Left lobe of liver (tissue), 2 donors: ENCODE results near the gene CADM2. TPM values are rescaled to one million over a fixed set of nuclear protein-coding genes. Genes with fewer than 3 reads are reported as not detected.
"Not testable (repeated sequence)": the region's sequence is repeated elsewhere in the genome, so short reads cannot be mapped to it uniquely, and the experiment has no call there.

ENCODE experiments used
- ATAC-seq: fragments of 200-7000 bp; cut with Tn5 transposase; one replicate; pipeline ENCODE4 v1.9.1; 2020; ENCODE audit warnings: mild to moderate bottlenecking, moderate library complexity
- DNase-seq: peaks from one replicate; pipeline ENCODE4 v3.0.0-alpha.2; 2020; ENCODE audit warnings: low spot score
- total RNA-seq: library from RNA; stranded (reverse); gene quantifications from one replicate; pipeline ENCODE4 v1.2.1, GENCODE V29; 2021
- donor health status: DM: no; HTN: no; CAD: no; lungs with moderate emphysema.
- donor health status: DM: no; HTN: yes; CAD: no.

The CADM2 gene
- 0.08 TPM for total RNA-seq

DNA sequence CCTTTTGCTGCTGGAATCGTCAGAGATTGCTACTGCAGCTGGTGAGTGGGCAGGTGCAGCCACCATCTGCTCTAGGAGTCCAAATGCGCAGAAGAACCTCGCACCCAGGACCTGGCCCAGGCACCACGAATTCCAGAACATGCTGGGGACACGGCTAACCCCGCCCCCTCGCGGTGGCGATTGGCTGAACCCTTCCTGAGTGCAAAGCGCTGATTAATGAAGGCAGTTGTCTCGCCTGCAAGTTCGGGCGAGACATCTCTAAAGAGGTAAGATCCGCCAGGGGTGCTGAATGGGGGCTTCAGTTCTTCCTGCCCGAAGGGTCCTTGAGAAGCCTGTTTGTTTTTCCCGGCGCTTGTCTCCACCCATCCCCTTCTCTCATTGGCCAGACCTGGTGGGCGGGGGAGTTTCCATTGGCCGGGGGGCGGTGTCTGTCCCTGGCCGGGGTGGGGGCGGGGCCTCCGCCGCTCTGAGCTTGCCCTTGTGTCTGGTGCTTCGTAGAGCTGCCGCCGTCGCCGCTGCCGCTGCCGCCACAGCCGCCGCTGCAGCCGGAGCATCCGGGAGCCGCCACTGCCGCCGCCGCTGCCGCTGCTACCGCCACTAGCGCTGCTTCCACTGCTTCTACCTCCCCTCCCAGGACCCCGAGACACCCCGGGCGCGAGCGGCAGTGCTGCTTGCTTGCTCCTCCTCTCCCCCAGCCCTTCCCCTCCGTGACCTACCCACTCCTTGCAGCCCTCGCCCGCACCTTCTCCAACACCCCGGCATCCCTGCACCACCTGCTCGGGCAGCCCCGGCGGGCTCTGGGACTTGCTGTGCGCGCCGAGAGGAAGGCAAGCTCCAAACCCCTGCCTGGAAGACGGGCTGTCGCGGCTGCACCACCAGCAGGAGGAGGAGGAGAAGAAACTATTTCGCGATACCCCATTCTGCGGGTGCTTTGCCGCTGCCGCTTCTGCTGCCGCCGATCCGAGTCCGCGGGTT is at the start of gene CADM2:
TSS of gene CADM2 (plus strand) at position 495 of the 975 bp plus-strand sequence.
- ATAC-seq: peak; percentile 100
- DNase-seq: peak; percentile 86

DNA sequence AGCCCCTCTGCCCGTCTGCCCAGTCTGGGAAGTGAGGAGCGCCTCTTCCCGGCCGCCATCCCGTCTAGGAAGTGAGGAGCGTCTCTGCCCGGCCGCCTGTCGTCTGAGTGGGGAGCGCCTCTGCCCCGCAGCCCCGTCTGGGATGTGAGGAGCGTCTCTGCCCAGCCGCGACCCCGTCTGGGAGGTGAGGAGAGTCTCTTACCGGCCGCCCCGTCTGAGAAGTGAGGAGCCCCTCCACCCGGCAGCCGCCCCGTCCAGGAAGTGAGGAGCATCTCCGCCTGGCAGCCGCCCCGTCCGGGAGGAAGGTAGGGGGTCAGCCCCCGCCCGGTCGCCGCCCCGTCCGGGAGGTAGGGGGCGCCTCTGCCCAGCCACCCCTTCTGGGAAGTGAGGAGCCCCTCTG is 40.2 kb upstream of the CADM2 start:
- not testable (repeated sequence) for ATAC-seq, DNase-seq

DNA sequence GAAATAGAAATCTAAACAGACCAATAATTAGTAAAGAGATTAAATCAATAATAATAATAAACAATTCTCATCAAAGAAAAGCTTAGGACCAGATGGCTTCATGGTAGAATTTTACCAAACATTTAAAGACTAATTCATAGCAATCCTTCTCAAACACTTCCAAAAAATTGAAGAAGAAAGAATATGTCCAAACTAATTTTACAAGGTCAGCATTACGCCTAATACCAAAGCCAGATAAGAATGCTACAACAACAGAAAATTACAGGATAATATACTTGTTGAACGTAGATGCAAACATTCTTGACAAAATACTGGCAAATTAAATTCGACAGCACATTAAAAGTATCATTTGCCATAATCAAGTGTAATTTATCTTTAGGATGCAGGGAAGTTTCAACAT is 36.1 kb upstream of the CADM2 start:
- DNase-seq (no peak), ATAC-seq (no peak)

DNA sequence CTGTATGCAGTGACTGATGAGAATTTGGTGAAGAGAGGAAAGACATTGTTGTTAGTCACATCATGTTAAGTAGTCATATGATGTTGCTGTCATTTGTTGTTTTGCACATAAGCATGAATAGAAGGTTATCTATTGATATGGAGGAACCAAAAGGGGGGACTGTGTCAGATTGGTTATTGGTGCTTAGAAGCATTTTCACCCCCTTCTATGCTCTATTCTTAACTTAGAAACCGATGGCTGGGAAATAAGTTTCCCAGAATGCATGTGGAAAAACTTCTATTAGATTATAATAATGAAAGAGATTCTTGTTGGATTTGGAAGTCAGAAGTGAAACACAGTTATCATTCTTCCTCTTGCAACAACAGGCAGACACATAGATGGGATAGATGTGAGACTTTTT is 33.2 kb upstream of the CADM2 start:
- ATAC-seq: no peak
- DNase-seq: no peak

DNA sequence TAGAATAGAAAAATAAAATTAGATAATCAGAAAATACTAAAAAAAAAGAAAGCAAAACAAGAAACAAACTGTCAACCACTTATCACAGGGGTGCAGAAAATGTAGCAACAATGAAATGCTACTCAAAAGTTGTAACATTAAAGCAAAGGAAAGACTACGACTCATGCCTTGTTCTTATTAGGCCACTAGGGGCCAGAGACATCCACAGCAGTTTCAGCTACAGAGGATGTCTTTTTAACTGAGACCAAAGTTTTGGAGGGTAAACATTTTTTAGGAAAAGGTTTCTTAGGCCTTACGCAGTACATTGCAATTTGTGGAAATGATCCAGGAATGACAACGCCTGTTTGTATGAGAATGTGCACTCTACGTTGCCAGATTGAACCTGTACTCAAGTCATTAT is 15.4 kb upstream of the CADM2 start:
- DNase-seq (no peak), ATAC-seq (no peak)

DNA sequence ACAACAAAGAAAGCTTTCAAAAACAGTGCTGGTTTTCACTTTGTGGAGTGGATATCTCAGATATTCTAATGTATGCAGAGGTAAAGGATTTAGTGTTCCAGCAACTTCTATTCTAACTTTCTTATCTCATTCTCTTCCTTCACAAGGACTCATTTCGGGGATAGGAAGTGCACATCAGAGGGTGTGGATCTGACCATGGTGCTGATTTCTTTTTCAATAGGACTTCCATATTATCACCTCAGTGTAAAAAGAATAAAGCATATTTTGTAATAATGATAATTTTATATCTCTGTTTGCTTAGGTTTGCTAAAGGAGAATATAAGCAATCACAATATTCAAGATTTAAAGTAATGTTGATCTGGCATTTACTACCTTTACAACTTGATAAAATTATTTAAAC is 12.5 kb upstream of the CADM2 start:
- DNase-seq (no peak), ATAC-seq (no peak)

DNA sequence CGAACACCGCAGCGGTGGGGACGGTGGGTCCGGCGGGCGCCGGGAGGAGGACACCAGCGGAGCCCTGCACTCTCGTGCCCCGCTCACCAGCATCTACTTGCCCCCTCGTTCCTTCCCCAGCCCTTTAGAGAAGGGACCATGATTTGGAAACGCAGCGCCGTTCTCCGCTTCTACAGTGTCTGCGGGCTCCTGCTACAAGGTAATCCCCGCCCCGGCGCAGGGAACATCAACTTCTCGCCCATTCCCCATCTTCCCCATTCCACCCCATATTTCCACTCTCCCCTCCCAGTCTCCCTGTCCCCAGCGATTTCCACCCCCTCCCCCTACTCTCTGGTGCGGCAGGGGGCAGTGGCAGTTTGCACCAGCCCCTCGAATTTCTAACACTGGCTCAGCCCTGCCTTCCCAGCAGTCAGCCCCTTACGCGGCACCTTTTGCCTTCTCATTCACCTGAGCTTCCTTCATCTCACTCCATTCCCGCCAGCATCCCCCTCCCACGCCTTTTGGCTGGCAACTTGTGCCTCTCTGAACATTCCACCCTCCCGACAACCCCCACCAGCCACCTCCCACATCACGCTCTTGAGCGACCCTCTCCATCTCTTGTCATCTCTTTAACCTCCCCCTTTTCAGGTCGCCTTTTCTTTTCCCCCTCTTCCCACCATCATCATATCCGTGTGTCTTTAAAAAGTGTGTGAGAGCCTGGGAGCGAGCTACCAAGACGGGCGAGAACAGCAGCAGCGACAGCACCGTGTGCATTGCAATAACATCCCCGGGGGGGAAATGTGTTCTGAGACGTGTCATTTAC is 882 bp downstream of the CADM2 start:
- ATAC-seq (no peak), DNase-seq (no peak)

DNA sequence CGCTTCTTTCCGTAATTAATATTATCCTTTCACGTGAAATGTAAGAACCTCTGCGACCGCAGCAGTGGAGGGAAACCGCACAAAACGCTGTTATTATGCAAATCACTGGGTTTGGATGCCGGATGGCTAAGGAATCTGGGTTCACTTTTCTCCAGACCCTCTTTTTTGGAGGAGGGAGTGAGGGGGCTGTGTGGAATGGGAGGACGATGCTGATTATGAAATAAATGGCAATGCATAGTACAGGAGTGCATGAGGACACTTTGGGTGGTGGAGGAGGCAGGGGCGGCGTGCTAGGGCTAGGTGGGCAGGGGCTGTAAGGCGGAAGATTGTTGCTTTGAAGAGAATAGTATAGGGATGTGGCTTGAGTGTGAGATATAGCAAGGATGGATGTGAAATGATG is 1.8 kb downstream of the CADM2 start:
- DNase-seq (no peak), ATAC-seq (no peak)

DNA sequence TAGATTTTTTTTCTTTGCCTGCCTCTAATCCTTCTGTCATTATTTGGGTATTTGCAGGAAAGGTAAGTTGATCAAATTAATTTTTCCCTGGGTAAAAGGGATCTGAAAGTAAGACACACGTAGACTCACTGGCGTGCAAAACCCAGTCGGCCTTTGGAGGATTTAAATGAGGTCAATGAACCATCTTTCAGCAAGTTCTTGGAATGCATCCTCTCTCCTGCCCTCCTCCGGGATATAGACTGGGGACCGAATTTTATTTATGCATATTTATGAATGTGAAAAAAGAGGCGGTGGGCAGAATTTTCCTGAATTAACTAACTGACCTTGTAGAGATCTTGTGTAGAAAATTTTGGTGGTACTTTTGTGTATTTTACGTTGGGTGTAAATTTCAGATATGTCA is 2.2 kb downstream of the CADM2 start:
- DNase-seq (no peak), ATAC-seq (no peak)

DNA sequence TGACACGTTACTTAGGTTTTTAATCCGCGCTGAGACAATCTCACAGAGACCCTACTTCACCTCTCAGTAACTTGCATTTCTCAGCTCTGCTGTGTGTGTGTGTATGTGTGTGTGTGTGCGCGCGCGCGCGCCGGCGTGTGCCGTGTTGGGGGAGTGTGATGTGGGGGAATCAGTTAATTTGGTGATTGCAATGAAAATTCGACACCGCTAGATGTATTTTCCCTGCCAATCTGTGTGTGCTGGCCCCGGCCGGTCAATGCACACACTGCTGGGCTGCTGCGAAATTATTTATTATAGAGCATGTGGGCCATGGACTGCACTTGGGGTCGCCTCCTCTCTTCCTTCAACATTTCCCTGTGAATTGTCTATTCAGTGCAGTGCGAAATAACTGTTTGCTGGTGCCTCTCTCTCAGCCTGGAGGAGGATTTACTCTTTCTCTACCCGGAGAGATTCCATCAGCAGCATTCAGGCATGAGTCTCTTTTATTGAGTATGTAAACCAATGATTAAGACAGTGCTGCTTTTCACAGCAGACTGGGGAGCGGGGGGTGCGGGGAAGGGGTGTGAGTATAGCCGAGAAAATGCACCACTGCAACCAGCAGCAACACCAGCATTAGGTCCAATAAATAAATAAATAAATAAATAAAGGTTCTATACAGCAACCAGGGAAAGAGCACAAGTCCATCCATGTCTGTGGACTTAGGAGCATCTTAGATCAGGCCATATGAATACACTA is 2.9 kb downstream of the CADM2 start:
- DNase-seq (no peak), ATAC-seq (no peak)

DNA sequence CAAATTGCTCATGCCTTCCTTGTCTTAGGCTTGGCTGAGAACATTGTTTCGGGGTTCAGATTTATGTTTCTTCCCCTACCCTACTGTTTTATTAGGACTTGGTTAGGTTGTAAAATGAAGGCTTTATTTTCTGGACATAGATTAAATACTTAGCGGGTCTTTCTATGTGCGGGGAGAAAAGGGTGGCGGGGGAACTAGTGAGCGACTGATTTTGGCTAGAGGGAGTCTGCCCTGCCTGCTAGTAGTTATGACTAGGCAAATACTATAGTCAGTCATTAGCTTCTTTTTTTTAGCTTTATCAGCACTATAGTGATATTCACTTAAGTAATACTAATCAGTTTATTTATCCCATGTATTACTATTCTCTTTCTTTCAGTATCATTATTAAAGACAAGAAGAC is 3.6 kb downstream of the CADM2 start:
- no peak for DNase-seq

DNA sequence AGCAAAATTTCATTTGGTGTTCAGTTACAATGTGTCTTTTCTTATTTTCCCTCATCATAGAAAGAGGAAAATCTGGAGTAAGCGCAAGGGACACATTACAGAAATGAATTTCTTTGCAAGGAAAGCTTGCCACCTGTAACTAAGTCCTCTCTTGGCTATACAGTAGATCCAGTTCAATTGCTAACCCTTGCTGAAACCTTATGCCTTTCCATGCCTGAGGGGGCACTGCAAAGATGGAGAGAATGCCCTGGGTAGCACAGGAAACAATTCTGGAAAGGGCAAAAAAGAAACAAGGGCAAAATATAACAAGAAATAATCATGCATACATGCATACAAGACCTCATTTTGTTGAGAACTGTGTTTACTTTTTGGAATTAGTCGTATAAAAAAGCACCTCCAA is 4.3 kb downstream of the CADM2 start:
- DNase-seq (no peak), ATAC-seq (no peak)

More for the DNA sequence above, 3.6 kb downstream of the CADM2 start:
- no peak for ATAC-seq

DNA sequence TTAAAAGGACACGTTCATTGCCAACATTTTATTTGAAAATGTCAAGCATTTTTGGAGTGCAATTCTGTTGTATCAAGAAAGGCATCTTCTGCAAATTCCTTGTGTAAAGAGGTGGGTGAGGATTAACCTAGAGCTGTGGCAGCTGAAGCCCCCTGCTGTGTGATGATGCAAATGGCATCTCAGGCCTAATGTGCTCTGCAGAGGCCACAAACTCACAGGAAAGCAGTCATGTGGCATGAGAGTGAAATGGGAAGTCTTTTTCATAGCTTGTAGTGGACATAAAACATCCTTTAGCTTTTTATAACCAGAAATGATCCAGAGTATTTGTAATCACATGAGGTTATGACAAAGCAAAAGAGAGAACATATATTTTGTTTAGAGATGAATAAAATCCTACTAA is 6.4 kb downstream of the CADM2 start:
- DNase-seq: no peak
- no peak for ATAC-seq

DNA sequence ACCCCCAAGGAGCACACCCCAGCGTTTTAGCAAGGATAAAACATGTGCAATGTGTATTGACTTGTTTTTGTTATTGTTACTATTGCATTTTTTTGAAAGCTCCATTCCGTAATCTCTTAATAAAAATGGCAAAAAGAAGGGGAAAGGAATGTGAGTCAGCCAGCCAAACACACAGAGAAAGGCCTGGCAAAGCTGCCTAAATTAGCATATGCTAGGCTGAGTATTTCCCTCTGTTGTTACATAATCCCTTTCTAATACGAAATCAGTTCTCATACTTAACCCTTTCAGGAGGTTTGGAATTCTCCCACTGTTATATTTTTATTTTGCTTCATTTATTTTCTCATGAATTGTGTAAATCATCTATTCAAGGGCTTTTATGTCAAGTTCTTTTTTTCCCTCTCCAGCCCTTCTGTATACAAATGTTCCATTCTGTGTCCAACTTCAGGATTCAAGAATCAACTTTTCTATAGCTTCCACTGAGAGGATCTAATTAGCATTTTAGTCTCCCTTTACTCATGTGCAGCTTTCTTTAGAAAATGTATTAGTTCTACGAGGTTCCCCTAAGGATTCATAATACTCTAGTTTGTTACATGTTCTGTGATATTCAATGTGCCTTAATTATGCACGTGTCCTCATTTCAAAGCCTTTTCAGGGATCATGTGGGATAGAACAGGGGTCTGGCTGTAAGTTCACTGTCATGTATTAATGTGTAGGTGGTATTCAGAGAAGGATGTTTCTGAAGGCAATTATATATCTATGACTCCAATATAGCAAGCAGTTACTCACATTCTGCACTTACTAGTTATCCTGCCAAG is 9.2 kb downstream of the CADM2 start:
- no peak for ATAC-seq

DNA sequence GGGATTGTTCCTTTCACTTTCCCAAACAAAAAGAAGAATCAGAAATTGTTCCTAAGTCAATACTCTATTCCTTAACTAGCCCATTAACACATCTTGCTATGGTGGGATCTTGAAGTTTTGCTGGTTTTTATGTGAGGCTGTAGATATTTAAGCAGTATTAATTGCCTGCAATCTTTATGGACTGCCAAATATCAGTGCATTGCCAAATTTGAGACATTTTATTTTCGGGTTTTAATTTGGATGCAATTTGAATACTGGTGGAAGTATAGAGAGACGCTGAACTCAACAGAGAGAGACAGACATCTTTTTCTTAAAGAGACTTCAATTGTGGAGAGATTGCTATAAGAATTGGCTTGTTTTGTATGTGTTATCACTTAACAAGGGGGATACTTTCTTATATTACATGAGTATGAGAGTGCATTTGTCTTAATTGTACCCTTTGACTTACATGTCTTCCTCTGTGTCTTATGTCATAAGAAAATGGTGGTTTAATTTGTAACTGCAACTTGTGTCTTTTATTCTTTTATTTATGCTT is 10.0 kb downstream of the CADM2 start:
- ATAC-seq (no peak), DNase-seq (no peak)

More for the DNA sequence above, 9.2 kb downstream of the CADM2 start:
- DNase-seq: no peak

DNA sequence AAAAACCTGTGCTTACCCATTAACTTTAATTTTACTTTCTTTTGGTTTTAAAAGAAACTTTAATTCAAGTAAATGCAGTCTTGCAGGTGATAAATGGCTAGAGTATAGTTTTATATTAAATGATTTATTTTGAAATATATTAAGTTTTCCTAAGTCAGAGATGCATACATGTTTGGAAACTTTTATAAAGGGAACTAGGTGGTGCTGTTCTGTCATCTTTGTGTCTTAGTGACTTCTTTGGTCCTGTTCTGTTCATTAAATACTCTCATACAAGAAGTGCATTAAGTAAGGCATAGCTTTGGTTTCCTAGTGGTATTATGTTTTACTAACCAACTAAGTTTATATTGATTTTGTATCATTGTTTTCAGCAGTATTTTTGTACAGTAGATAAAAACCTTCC is 15.6 kb downstream of the CADM2 start:
- DNase-seq (no peak), ATAC-seq (peak; percentile 71)

DNA sequence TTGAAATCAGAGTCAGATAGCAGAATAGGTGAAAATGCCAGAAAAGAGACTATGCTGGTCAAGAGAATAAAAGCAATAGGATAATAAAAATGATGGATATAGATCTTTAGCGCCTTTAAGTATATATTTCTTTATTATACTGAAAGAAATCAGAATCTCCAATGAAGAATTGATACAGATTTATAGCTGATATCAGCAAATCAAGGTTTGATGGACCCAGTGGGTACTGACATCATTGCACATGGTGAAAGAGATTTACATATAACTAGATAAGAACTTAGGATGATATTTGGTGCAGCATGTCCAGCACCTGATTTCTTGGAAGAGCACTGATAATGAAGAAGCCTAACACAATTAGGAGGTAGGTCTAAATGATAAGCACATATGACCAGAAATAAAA is 18.2 kb downstream of the CADM2 start:
- DNase-seq (no peak), ATAC-seq (no peak)

DNA sequence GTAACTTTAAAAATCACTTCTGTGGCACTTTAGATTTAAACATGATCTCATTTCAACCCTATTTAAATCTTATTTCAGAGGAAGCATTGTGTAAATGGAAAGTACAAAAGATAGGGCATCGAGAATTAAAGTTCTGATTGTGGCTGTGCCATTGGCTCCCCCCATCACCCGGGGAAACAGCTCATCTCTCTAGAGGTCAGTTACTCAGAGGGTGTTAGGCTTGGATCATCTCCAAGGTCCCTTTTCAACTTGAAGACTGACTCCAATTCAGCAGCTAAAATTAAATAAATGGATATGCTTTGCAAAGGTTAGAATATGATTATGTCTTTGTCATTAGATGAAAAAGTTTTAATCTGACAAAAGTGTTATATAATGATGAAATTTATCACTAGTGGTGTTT is 20.1 kb downstream of the CADM2 start:
- no peak for DNase-seq
- ATAC-seq: no peak

DNA sequence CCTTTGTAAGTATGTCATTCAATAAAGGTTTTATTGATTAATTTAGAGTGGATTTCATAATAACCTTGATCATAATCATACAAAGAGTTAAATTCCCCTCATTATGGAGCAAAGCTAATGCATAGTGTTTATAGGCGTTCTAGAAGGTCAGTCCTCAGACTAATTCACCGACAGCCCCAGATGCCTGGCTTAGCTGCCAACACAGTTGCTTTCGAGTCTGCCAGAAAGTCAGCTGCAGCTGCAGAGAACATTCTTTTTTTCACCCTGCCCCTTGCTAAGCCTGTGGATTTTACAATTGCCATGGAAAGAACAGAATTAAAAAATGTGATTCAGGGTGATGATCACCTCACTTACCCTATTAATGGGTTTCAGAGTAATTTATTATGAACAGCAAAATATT is 21.2 kb downstream of the CADM2 start:
- no peak for ATAC-seq

DNA sequence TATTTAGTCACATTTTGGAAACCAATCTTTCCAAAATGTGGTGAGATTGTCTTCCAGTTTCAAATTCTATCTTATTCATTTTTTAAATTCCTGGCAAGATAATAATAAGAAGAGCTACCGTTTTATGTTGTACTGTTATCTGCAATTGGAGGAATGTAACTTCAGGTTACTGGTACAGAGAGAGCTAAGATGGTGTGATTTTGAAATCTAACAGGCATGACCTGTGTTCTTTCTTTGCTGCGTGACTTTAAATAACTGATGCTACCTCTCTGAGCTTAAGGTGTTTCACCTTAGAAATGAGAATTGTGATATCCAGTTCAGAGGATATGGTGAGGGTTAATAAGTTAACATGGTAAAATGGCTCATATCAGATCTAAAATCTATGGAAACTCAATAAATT is 21.7 kb downstream of the CADM2 start:
- no peak for ATAC-seq
- DNase-seq: no peak

More for the DNA sequence above, 21.2 kb downstream of the CADM2 start:
- DNase-seq: no peak
